ENCODE results near the gene OTX2.

OTX2 gene

DNA sequence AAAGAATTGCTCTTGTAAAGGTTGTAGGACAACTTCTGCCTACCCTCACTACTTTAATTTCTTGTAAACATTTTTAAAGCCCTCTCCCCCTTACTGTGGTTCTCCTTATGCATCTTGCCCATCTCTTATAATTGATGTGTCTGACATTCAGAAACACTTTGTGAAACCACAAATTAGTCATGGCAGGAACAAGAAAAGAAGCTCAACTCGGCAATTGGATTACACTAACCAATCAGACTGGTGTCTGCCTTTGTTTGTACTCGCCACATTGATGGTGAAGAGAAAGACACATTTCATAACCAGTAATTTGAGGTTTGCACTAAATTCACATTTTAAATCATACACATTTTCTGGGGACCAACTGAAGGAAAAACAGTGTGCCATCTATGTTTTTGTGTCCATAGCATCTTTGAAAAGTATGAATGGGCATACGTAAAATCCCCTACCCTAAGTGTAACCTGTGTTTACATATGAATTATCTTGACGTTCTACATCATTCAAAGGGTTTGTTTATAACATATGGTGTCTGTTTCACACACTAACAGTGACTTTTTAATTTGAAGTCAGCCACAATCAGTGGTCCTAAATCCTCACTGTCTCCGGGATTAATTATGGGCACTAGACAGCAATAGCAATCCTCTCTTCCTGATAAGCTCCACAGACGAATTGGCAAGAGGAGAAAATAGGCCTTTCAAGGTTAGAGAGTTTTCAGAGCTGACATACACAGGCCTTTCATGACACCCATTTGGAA lies 49.9 kb downstream of the OTX2 start:
- H3K4me3 ChIP-seq (ENCODE audit: low read length): no peak overlapping the region
- no peak for DNase-seq (ENCODE audit: low read depth)
- no peak for TF ChIP-seq CTCF (conservative IDR thresholded peaks at IDR 0.05; ENCODE audit: low read length)

DNA sequence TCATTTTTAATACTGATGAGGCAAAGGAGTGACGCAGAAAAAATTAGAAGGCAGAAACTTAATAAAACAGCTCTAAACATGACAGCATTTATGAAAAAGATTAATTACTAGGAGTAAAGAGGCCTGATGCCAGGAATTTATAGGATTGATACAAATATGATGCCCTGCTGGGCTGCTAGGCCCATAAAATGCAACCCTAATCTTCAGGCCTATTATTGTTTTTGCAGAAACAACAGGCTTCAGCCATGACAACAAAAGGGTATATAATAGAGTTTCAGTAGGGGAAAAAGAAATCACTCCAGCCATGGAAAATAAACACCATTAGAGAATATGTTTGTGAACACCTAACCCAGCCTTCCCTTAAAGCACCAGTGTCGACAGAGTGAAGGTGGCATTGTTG lies 50.6 kb downstream of the OTX2 start:
- H3K4me3 ChIP-seq (ENCODE audit: low read length): no peak overlapping the region
- DNase-seq (ENCODE audit: low read depth): no peak
- TF ChIP-seq CTCF (conservative IDR thresholded peaks at IDR 0.05; ENCODE audit: low read length): no peak

DNA sequence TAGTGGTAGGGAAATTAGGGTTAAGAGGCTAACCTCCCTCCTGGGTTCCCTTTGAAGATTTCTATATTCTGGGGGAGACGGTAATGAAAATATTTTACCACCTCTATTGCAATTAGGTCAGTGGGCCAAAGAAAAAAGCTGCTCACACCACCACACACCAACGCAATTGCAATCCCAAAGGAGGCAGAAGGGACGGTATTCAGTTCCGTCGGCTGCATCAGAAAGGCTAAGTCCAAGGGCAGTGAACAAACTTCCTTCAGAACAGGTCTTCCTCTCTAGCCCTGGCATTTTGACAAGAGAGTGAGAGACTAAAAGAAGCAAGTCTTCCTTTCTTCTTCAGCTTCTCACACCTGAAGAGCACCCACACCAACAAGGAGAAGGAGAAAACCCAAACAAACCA lies 51.2 kb downstream of the OTX2 start:
- no peak overlapping the region for H3K4me3 ChIP-seq (ENCODE audit: low read length)
- no peak for TF ChIP-seq CTCF (conservative IDR thresholded peaks at IDR 0.05; ENCODE audit: low read length)
- DNase-seq (ENCODE audit: low read depth): no peak

- no peak overlapping the region for H3K4me3 ChIP-seq (ENCODE audit: low read length)
- DNase-seq (ENCODE audit: low read depth): no peak
- TF ChIP-seq CTCF (conservative IDR thresholded peaks at IDR 0.05; ENCODE audit: low read length): no peak
These were observed 55.4 kb downstream of the OTX2 start for GRCh38 chr14:56754921-56755320.

GRCh38 chr14:56753396-56753795 lies 56.9 kb downstream of the OTX2 start:
- no peak for DNase-seq (ENCODE audit: low read depth)
- no peak overlapping the region for H3K4me3 ChIP-seq (ENCODE audit: low read length)
- TF ChIP-seq CTCF (conservative IDR thresholded peaks at IDR 0.05; ENCODE audit: low read length): no peak

- TF ChIP-seq CTCF (conservative IDR thresholded peaks at IDR 0.05; ENCODE audit: low read length): no peak
- H3K4me3 ChIP-seq (ENCODE audit: low read length): no peak overlapping the region
- DNase-seq (ENCODE audit: low read depth): no peak
These were observed 57.9 kb downstream of the OTX2 start for GRCh38 chr14:56752428-56752827.

DNA sequence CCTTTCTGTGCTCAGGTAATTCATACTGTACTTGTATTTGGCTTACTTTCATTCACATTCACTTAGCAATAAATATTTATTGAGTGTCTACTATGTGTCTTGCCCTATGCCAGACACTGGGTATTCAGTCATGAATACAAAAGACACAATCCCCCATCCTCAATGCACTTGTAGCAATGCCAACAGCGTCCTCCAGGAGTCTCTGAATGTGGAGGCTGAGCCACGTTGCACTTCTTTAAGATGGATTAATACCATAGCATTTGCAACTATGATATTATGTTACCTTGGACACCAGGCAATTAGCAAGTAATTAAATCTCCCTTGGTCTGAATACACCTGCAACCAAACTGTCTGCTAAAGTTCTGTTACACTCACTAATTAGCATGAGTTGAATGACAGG lies 58.8 kb downstream of the OTX2 start:
- no peak for TF ChIP-seq CTCF (conservative IDR thresholded peaks at IDR 0.05; ENCODE audit: low read length)
- DNase-seq (ENCODE audit: low read depth): no peak
- no peak overlapping the region for H3K4me3 ChIP-seq (ENCODE audit: low read length)
